Stimulated activated CD8-positive, alpha-beta memory T cell treated with anti-CD3 and anti-CD28 coated beads, Interleukin-2, amount 100 ng/mL, for 48 hours (primary cell): Measurements from ENCODE around the gene B4GALT6.

Experiments used
- DNase-seq, 2 donors: peaks; one replicate each; pipeline ENCODE4 v3.0.0-alpha.2; 2020; ENCODE audit warnings: low read depth in 2 of 2

B4GALT6 gene

GRCh38 chr18:31633392-31634330, 50.7 kb downstream of the B4GALT6 start:
- no peak for DNase-seq

- DNase-seq: no peak
Observed at GRCh38 chr18:31632356-31632755, 52.0 kb downstream of the B4GALT6 start.

GRCh38 chr18:31631526-31631925, 52.9 kb downstream of the B4GALT6 start:
- no peak for DNase-seq

- DNase-seq: no peak
Observed at GRCh38 chr18:31630549-31630948, 53.8 kb downstream of the B4GALT6 start.

- no peak for DNase-seq
Observed at GRCh38 chr18:31626409-31626808, 58.0 kb downstream of the B4GALT6 start.

- no peak for DNase-seq
Observed at GRCh38 chr18:31624892-31625640, 59.3 kb downstream of the B4GALT6 start.

GRCh38 chr18:31619291-31619690, 65.1 kb downstream of the B4GALT6 start:
- no peak for DNase-seq

GRCh38 chr18:31618801-31619200, 65.6 kb downstream of the B4GALT6 start:
- no peak for DNase-seq

- DNase-seq: no peak
Observed at GRCh38 chr18:31617031-31617717, 67.2 kb downstream of the B4GALT6 start.

- DNase-seq: no peak
Observed at GRCh38 chr18:31616586-31616985, 67.8 kb downstream of the B4GALT6 start.

GRCh38 chr18:31614044-31614443, 70.3 kb downstream of the B4GALT6 start:
- DNase-seq: no peak

- no peak for DNase-seq
Observed at GRCh38 chr18:31612124-31612523, 72.3 kb downstream of the B4GALT6 start.

GRCh38 chr18:31611511-31611910, 72.9 kb downstream of the B4GALT6 start:
- no peak for DNase-seq

- DNase-seq: no peak
Observed at GRCh38 chr18:31610286-31611205, 73.8 kb downstream of the B4GALT6 start.

- no peak for DNase-seq
Observed at GRCh38 chr18:31609886-31610285, 74.5 kb downstream of the B4GALT6 start.

- DNase-seq: no peak
Observed at GRCh38 chr18:31607384-31607783, 77.0 kb downstream of the B4GALT6 start.

- DNase-seq: no peak
Observed at GRCh38 chr18:31606265-31606664, 78.1 kb downstream of the B4GALT6 start.

GRCh38 chr18:31603315-31603714, 81.1 kb downstream of the B4GALT6 start:
- no peak for DNase-seq

GRCh38 chr18:31598021-31598805, 86.2 kb downstream of the B4GALT6 start:
- no peak for DNase-seq
